Glutamatergic neuron (in vitro differentiated cells): ENCODE results near the gene BARX2. TPM values are rescaled to one million over a fixed set of nuclear protein-coding genes. Genes with fewer than 3 reads are reported as not detected.

Source experiments
- DNase-seq: peaks from one replicate; pipeline ENCODE4 v3.0.0; 2022
- H3K27ac Mint-ChIP-seq: one replicate; pipeline ENCODE4 v1.8.0; 2020; ENCODE audit warnings: mild to moderate bottlenecking, mixed read lengths, inconsistent platforms; ENCODE audit not compliant: unreplicated experiment
- H3K27me3 Mint-ChIP-seq: one replicate; pipeline ENCODE4 v1.8.0; 2020; ENCODE audit warnings: mild to moderate bottlenecking, moderate library complexity, mixed read lengths, inconsistent platforms; ENCODE audit not compliant: unreplicated experiment
- H3K36me3 Mint-ChIP-seq: one replicate; pipeline ENCODE4 v1.8.0; 2020; ENCODE audit warnings: mild to moderate bottlenecking, mixed read lengths, inconsistent platforms; ENCODE audit not compliant: unreplicated experiment
- H3K4me1 Mint-ChIP-seq: one replicate; pipeline ENCODE4 v1.8.0; 2020; ENCODE audit warnings: mild to moderate bottlenecking, low read depth, mixed read lengths, inconsistent platforms; ENCODE audit not compliant: unreplicated experiment
- H3K4me3 Mint-ChIP-seq: one replicate; pipeline ENCODE4 v1.8.0; 2020; ENCODE audit warnings: mild to moderate bottlenecking, mixed read lengths, inconsistent platforms; ENCODE audit not compliant: unreplicated experiment
- H3K9me3 Mint-ChIP-seq: one replicate; pipeline ENCODE4 v1.8.0; 2020; ENCODE audit warnings: mild to moderate bottlenecking, moderate library complexity, mixed read lengths, inconsistent platforms; ENCODE audit not compliant: unreplicated experiment
- total RNA-seq: library from RNA; stranded (reverse); fragmentation: NEBNext Ultra II Directional; extraction: Animal tissue kit (Norgen Biotek cat#: 25700); gene quantifications from one replicate; pipeline ENCODE4 v1.2.1, GENCODE V29; 2021; ENCODE audit not compliant: unreplicated experiment
- TF ChIP-seq, protein P1 (sequence below): fragments of 200-600 bp; sonication (generic); IDR thresholded peaks from one replicate; pipeline ENCODE4 v1.5.0; 2021; ENCODE audit not compliant: partially characterized antibody, unreplicated experiment

BARX2 gene
- total RNA-seq, 1 donor from 2014 or later, result not detected

DNA sequence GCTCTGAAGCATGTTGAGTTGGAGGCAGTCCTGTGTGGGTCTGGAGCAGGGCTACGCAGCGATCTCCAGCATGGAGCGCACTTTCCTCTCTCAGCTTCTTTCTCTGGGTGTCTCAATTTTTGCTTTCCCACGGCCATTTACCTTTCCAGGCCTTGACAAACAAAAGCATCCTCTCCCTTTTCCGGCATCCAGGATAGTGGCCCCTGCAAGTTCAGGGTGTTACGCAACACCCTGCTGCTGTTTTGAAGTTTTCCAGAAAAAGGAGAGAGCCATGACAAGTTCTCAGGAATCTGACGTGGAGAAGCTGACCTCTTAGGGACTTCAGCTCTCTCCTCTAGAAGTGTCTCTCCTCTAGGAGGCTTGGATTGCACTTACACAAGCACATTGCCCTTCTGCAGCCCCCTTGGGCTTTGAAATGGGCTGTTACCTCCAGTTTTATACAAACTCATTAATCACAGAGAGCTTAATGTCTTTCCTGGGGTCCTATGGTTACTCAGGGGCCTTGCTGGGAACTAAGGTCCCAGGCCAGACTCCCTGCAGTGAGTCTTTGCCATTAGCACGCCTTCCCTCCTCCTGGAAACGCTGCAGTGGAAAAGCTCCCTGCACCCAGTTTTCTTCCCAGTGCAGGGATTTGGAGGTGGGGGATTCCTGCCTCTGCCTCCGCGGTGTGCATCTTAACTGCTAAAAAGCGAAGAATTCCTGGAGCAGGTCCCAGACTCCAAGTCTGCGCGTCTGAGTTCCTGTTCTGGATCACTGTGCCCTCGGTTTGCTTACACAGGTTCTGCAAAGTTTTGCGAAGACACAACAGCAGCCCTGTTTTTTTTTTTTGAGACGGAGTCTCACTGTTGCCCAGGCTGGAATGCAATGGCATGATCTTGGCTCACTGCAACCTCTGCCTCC, 80.4 kb downstream of the BARX2 start:
- DNase-seq, result no peak
- TF ChIP-seq, protein P1, sequence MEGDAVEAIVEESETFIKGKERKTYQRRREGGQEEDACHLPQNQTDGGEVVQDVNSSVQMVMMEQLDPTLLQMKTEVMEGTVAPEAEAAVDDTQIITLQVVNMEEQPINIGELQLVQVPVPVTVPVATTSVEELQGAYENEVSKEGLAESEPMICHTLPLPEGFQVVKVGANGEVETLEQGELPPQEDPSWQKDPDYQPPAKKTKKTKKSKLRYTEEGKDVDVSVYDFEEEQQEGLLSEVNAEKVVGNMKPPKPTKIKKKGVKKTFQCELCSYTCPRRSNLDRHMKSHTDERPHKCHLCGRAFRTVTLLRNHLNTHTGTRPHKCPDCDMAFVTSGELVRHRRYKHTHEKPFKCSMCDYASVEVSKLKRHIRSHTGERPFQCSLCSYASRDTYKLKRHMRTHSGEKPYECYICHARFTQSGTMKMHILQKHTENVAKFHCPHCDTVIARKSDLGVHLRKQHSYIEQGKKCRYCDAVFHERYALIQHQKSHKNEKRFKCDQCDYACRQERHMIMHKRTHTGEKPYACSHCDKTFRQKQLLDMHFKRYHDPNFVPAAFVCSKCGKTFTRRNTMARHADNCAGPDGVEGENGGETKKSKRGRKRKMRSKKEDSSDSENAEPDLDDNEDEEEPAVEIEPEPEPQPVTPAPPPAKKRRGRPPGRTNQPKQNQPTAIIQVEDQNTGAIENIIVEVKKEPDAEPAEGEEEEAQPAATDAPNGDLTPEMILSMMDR, result no peak
- no peaks in the 10 kb centered on the region for H3K4me1 Mint-ChIP-seq
- peaks cover 8% of the 10 kb centered on the region for H3K36me3 Mint-ChIP-seq
- H3K27ac Mint-ChIP-seq, result no peak overlapping the region
- no peaks in the 10 kb centered on the region for H3K9me3 Mint-ChIP-seq
- H3K27me3 Mint-ChIP-seq, result peaks cover 3% of the 10 kb centered on the region
- H3K4me3 Mint-ChIP-seq, result no peak overlapping the region

DNA sequence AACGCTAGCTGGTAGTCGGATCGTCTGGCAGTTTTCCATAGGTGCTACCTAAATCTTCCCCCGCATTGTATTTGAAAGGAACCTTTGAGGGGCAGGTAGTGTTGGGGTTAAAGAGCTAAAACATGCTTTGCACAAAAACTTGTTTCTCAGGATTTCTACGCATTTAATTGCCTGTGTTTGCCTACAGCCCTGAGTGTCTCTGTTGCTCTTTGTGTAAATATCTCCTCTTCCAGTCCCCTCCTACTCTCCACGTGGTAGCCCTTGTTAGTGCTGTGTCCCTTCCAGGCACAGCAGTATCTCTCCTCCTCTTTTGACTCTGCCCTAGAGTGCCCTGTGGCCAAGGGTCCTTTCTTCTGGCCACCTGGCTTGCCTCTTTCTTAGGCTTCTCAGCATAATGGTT, 81.7 kb downstream of the BARX2 start:
- Mint-ChIP-seq H3K27ac (no peak overlapping the region), H3K9me3 (no peaks in the 10 kb centered on the region), H3K36me3 (peaks cover 8% of the 10 kb centered on the region), H3K4me3 (no peak overlapping the region), H3K4me1 (no peaks in the 10 kb centered on the region), H3K27me3 (peaks cover 3% of the 10 kb centered on the region)
- TF ChIP-seq, protein P1, result no peak
- no peak for DNase-seq

DNA sequence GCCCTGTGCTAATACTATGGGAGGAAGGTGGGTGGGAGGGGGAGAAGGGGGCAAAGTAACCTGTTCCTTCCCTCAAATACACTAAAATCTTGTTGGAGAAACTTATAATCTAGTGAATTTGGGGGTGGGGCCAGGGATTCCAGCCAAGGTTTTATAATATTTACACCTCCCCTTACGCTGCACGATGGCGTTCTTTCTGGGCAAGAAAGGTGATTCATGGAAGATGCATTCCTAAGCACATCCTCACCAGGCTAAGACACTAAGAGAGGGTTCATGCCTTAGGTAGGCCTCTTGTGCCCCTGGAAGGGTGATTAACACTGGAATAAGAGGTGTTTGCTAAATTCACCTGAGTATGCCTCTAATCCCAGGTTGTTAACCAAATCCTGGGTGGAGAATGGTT, 82.6 kb downstream of the BARX2 start:
- no peak overlapping the region for H3K4me3 Mint-ChIP-seq
- DNase-seq, result no peak
- no peaks in the 10 kb centered on the region for H3K4me1 Mint-ChIP-seq
- no peak overlapping the region for H3K27ac Mint-ChIP-seq
- no peaks in the 10 kb centered on the region for H3K9me3 Mint-ChIP-seq
- TF ChIP-seq, protein P1, result no peak
- H3K27me3 Mint-ChIP-seq, result peaks cover 3% of the 10 kb centered on the region
- peaks cover 5% of the 10 kb centered on the region for H3K36me3 Mint-ChIP-seq

DNA sequence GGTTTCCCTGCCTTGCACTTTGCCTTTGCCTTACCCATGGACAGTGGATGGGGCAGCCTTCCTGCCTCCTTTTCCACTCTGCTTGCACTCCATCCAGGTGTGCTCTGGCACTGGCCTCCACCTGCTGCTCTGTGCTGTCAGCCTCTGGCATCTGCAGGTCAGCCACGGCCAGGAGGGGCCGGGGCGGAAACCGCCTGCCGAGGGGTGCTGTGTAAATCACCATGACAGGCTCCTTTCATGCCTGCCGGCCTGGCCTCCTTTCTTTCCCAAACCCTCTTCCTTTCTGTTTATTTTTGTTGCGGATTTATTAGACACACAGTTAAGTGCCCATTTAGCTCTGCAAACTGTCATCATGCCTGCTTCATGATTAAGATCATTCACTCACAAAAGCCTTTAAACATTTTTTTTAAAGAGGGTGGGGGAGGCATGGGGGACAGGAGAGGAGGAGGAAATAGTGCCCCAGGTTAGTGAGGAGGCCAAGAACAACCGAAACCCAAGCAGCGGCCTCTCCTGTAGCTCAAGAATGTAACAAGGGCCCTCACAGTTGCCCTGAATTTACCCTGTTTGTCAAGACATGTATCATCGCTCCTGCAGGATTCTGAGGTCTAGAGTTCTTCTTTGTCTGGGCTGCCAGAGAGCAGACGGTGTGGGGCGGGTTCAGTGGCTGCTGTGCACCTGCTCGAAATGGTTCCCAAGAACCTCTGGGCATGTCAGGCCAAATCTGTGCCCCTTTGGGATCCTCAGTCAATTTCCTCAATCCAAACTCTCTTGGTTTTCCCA, 83.3 kb downstream of the BARX2 start:
- DNase-seq, result no peak
- Mint-ChIP-seq H3K27me3 (peaks cover 3% of the 10 kb centered on the region), H3K27ac (no peak overlapping the region), H3K4me1 (no peaks in the 10 kb centered on the region), H3K9me3 (no peaks in the 10 kb centered on the region), H3K36me3 (peaks cover 9% of the 10 kb centered on the region), H3K4me3 (no peak overlapping the region)
- TF ChIP-seq, protein P1, result no peak
